ENCODE results near the gene NEDD4L. TPM values are rescaled to one million over a fixed set of nuclear protein-coding genes. Genes with fewer than 3 reads are reported as not detected.

NEDD4L gene
- total RNA-seq, 1 donor from 2014 or later = 15.6 TPM

DNA sequence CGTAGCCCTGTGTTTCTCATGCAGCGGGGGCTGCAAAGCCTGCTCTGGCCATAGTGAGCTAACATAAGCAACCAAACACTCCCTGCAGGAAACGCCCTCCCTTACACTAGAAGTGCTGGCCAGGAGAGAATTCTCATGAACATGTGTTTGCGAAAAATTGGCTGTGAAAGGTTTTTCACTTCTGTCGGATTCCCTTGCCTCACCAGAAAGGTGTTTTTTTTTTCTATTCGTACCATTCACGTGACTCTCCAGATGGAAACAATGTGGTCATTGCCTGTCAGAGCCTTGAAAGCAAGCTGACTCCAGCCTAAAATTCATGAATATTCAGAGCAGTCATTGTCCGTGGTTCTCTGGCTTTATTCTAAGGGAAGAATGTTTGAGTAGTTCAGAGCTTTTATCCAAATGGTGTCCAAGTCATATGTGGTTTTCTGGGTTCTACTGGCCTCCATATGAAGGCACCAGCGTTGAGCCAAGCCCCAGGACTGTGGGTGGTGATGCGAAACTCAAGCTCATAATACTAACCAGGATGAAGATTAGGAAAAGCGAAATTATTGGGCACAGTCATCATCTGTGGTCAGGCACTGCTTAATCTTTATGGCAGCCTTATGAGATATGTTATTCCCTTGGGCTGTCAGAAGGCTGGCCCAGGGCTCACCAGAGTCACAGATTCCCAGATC, 348.4 kb downstream of the NEDD4L start:
- no peaks in the 10 kb centered on the region for H3K36me3 ChIP-seq
- H3K27me3 ChIP-seq = no peaks in the 10 kb centered on the region
- no peak for TF ChIP-seq CTCF (IDR thresholded peaks at IDR 0.05)
- no peaks in the 10 kb centered on the region for H3K4me1 ChIP-seq
- no peaks in the 10 kb centered on the region for H3K9me3 ChIP-seq
- peak in 1 of 2 donors; percentile 42 for DNase-seq (ENCODE audit: low spot score in 2 of 2)
- intact Hi-C loops (cut with DNase I) = no loop called here
- H3K27ac ChIP-seq = no peak overlapping the region
- no peak overlapping the region for H3K4me3 ChIP-seq

DNA sequence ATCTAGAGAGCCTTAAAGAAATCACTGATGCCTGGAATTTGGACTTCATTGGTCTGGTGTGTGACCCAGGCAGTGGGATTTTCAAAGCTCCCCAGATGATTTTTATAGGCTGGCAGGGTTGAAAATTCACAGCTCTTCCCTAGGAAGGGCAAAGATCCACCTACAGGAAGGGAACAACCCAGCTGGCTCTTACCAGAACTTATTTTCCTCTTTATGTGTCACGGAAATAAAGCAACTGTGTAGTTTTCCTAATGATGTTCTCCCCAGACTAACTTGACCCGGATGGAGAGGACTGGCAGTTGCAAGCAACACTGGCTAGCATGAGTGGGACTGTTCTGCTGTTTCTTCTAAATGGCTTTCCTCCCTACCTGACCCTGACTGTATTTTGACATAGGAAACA, 349.3 kb downstream of the NEDD4L start:
- H3K36me3 ChIP-seq = no peaks in the 10 kb centered on the region
- H3K4me3 ChIP-seq = no peak overlapping the region
- no peak for TF ChIP-seq CTCF (IDR thresholded peaks at IDR 0.05)
- no peaks in the 10 kb centered on the region for H3K27me3 ChIP-seq
- no peak for DNase-seq (ENCODE audit: low spot score in 2 of 2)
- H3K4me1 ChIP-seq = no peaks in the 10 kb centered on the region
- H3K27ac ChIP-seq = no peak overlapping the region
- no peaks in the 10 kb centered on the region for H3K9me3 ChIP-seq
- intact Hi-C loops (cut with DNase I) = no loop called here

DNA sequence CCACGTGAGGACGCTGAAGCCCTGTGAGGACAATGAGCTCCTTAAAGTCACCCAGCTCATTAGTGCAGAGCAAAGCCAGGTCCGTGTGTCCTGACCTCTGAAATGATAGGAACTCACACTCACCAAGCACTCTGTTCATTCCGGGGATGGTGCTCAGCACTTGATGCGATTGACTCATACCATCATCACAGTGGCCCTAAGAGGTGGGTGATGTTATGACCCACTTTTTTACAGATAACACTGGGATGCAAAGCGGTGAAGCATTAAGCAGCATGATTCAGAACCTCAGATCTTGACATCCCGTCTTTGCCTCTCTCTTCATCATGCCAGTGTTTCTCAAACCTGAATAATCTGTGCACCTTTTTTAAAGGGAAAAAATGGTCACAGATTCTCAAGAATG, 350.0 kb downstream of the NEDD4L start:
- DNase-seq (ENCODE audit: low spot score in 2 of 2) = peak in 1 of 2 donors; percentile 11

GRCh38 chr18:58394602-58395425, 350.8 kb downstream of the NEDD4L start:
- Histone ChIP-seq H3K36me3 (no peaks in the 10 kb centered on the region), H3K27me3 (no peaks in the 10 kb centered on the region), H3K9me3 (no peaks in the 10 kb centered on the region), H3K4me1 (no peaks in the 10 kb centered on the region), H3K27ac (no peak overlapping the region), H3K4me3 (no peak overlapping the region)
- intact Hi-C loops (cut with DNase I) = no loop called here
- no peak for TF ChIP-seq CTCF (IDR thresholded peaks at IDR 0.05)
- peak in 1 of 2 donors; percentile 52 for DNase-seq (ENCODE audit: low spot score in 2 of 2)

More for the DNA sequence above, 350.0 kb downstream of the NEDD4L start:
- H3K27me3 ChIP-seq = no peaks in the 10 kb centered on the region
- no peaks in the 10 kb centered on the region for H3K4me1 ChIP-seq
- H3K9me3 ChIP-seq = no peaks in the 10 kb centered on the region
- H3K27ac ChIP-seq = no peak overlapping the region
- TF ChIP-seq CTCF (IDR thresholded peaks at IDR 0.05) = no peak
- no peaks in the 10 kb centered on the region for H3K36me3 ChIP-seq
- no peak overlapping the region for H3K4me3 ChIP-seq
- intact Hi-C loops (cut with DNase I) = no loop called here

GRCh38 chr18:58396144-58396543, 352.1 kb downstream of the NEDD4L start:
- no peaks in the 10 kb centered on the region for H3K36me3 ChIP-seq
- no peaks in the 10 kb centered on the region for H3K27me3 ChIP-seq
- intact Hi-C loops (cut with DNase I) = no loop called here
- peak in 1 of 2 donors; percentile 47 for DNase-seq (ENCODE audit: low spot score in 2 of 2)
- no peaks in the 10 kb centered on the region for H3K4me1 ChIP-seq
- no peak overlapping the region for H3K4me3 ChIP-seq
- no peak for TF ChIP-seq CTCF (IDR thresholded peaks at IDR 0.05)
- H3K27ac ChIP-seq = no peak overlapping the region
- H3K9me3 ChIP-seq = no peaks in the 10 kb centered on the region

Data from ascending aorta (tissue), 2 donors.